ENCODE measurements around the gene RNF13. TPM values are rescaled to one million over a fixed set of nuclear protein-coding genes. Genes with fewer than 3 reads are reported as not detected.

RNF13 gene
- total RNA-seq, 1 donor from 2014 or later, result 69.3 TPM

DNA sequence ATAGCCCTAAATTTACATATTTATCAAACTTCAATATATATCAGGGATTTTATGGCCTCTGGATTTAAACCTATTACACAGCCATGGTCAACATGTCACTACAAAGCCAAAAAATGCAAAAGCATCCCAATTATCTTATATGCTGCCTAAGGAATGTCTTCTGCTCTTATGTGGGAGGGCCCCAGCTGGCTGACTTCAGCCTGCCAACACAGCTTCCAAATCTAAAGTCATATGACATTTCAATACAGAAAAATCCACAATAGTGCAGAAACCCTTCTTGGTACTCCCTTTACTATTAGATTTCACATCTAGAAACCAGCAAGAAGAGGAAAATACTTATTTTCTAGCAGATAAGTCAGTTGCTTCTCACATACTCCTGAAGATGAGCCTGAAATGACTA is 151.3 kb downstream of the RNF13 start:
- Histone ChIP-seq H3K27ac (peak overlapping the region in 1 of 2 donors; percentile 14), H3K36me3 (peaks cover 5% of the 10 kb centered on the region in 2 donors), H3K4me3 (no peak overlapping the region), H3K9me3 (no peaks in the 10 kb centered on the region), H3K4me1 (peaks cover 6 to 22% of the 10 kb centered on the region in 2 donors), H3K27me3 (no peaks in the 10 kb centered on the region)
- intact Hi-C loops (cut with DNase I), result no loop called here
- TF ChIP-seq, protein P1, sequence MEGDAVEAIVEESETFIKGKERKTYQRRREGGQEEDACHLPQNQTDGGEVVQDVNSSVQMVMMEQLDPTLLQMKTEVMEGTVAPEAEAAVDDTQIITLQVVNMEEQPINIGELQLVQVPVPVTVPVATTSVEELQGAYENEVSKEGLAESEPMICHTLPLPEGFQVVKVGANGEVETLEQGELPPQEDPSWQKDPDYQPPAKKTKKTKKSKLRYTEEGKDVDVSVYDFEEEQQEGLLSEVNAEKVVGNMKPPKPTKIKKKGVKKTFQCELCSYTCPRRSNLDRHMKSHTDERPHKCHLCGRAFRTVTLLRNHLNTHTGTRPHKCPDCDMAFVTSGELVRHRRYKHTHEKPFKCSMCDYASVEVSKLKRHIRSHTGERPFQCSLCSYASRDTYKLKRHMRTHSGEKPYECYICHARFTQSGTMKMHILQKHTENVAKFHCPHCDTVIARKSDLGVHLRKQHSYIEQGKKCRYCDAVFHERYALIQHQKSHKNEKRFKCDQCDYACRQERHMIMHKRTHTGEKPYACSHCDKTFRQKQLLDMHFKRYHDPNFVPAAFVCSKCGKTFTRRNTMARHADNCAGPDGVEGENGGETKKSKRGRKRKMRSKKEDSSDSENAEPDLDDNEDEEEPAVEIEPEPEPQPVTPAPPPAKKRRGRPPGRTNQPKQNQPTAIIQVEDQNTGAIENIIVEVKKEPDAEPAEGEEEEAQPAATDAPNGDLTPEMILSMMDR (IDR thresholded peaks at IDR 0.05), result no peak
- DNase-seq (ENCODE audit: low spot score in 2 of 2), result no peak

DNA sequence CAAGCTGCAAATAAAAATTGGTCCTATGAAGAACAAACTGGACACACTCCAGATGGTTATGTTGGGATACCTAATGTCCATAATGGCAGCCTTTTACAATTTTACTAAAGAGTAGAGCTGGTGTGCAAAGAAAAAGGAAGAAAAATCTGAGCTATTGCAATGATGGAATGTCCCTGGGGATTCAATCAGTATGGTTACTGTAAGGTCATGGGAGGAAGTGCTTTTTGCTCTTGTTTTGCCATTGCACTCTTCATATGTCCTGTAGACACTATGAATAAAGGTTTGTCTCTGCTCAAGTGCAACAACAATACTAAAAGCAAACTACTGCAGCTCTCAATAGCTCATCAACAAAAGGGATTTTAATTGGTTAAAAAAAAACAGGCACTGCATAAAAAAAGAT is 152.3 kb downstream of the RNF13 start:
- H3K4me1 ChIP-seq, result peaks cover 6 to 18% of the 10 kb centered on the region in 2 donors
- DNase-seq (ENCODE audit: low spot score in 2 of 2), result no peak
- H3K4me3 ChIP-seq, result no peak overlapping the region
- peaks cover 5% of the 10 kb centered on the region in 2 donors for H3K36me3 ChIP-seq
- intact Hi-C loops (cut with DNase I), result loop anchor here (5.0 kb wide), 2 partner anchors 83 to 582 kb away; partner anchors contain the start of genes EIF2A and SERP1
- no peaks in the 10 kb centered on the region for H3K27me3 ChIP-seq
- H3K9me3 ChIP-seq, result no peaks in the 10 kb centered on the region
- H3K27ac ChIP-seq, result no peak overlapping the region
- TF ChIP-seq, protein P1 (IDR thresholded peaks at IDR 0.05), result no peak

GRCh38 chr3:149967086-149967685 is 154.2 kb downstream of the RNF13 start:
- no peak for DNase-seq (ENCODE audit: low spot score in 2 of 2)
- Histone ChIP-seq H3K4me1 (peaks cover 6 to 20% of the 10 kb centered on the region in 2 donors), H3K27ac (peak overlapping the region; percentile 91 to 99), H3K9me3 (no peaks in the 10 kb centered on the region), H3K4me3 (peak overlapping the region in 1 of 2 donors; percentile 98), H3K27me3 (no peaks in the 10 kb centered on the region), H3K36me3 (peaks cover 5% of the 10 kb centered on the region in 2 donors)
- intact Hi-C loops (cut with DNase I), result loop anchor here (2.0 to 5.0 kb wide), 3 partner anchors 85 to 580 kb away; partner anchors contain the start of genes EIF2A and SERP1
- TF ChIP-seq, protein P1 (IDR thresholded peaks at IDR 0.05), result peak; percentile 46 to 73 (median 58)

- intact Hi-C loops (cut with DNase I), result loop anchor here (5.0 kb wide), 2 partner anchors 86 to 579 kb away; partner anchors contain the start of genes EIF2A and SERP1
- TF ChIP-seq, protein P1 (IDR thresholded peaks at IDR 0.05), result no peak
- no peak for DNase-seq (ENCODE audit: low spot score in 2 of 2)
- Histone ChIP-seq H3K27ac (peak overlapping the region; percentile 91 to 99), H3K36me3 (peaks cover 5% of the 10 kb centered on the region in 2 donors), H3K4me3 (peak overlapping the region; percentile 90 to 98), H3K27me3 (no peaks in the 10 kb centered on the region), H3K4me1 (peaks cover 6 to 18% of the 10 kb centered on the region in 2 donors), H3K9me3 (no peaks in the 10 kb centered on the region)
These were observed 155.2 kb downstream of the RNF13 start for GRCh38 chr3:149968216-149968615.

- TF ChIP-seq, protein P1 (IDR thresholded peaks at IDR 0.05), result peak in 2 of 3 experiments; percentile 14 to 30
- Histone ChIP-seq H3K27me3 (no peaks in the 10 kb centered on the region), H3K4me1 (peaks cover 6 to 18% of the 10 kb centered on the region in 2 donors), H3K4me3 (peak overlapping the region; percentile 90 to 98), H3K27ac (peak overlapping the region; percentile 91 to 99), H3K9me3 (no peaks in the 10 kb centered on the region), H3K36me3 (peaks cover 5% of the 10 kb centered on the region in 2 donors)
- DNase-seq (ENCODE audit: low spot score in 2 of 2), result peak in 1 of 2 donors; percentile 81
- intact Hi-C loops (cut with DNase I), result loop anchor here (1.0 to 5.0 kb wide), 3 partner anchors 87 to 578 kb away; partner anchors contain the start of genes EIF2A and SERP1
These were observed 156.3 kb downstream of the RNF13 start for GRCh38 chr3:149969110-149969939.

All from ascending aorta (tissue), 2 donors.